HCT116 (cell line): ENCODE data around the gene ZBTB5. TPM values are rescaled to one million over a fixed set of nuclear protein-coding genes. Genes with fewer than 3 reads are reported as not detected.

ENCODE experiments used
- ATAC-seq: fragments of 200-7000 bp; cut with Tn5 transposase; 2 replicates; pipeline ENCODE4 v1.9.1; 2020; ENCODE audit warnings: mild to moderate bottlenecking, moderate library complexity
- BruUV-seq: library from RNA; stranded (reverse); fragments of 400-500 nt; replicated peaks from 2 replicates; lab custom pipeline; 2021; lab: Mats Ljungman, UMichigan
- CTCF ChIA-PET: fragments of 300-600 bp; sonication (Branson Sonifier 250); formaldehyde crosslinking; loops from one replicate; lab custom pipeline; 2021; ENCODE audit warnings: antibody characterized with exemption; lab: Charles Lee
- POLR2A ChIA-PET: fragments of 300-600, 350-600 bp; sonication (Branson Sonifier 250); formaldehyde crosslinking; loops from one replicate; lab custom pipeline; 2021; ENCODE audit warnings: antibody characterized with exemption; lab: Charles Lee
- RAD21 ChIA-PET, 2 experiments: fragments of 300-600 bp; sonication (Branson Sonifier 250); formaldehyde crosslinking; loops; one replicate each; lab custom pipeline; 2023; ENCODE audit warnings: low total read pairs in 2 of 2; ENCODE audit not compliant: uncharacterized antibody in 2 of 2, unreplicated experiment in 2 of 2, low non-redundant PET in 1 of 2; lab: Charles Lee
- DNase-seq: peaks from one replicate; pipeline ENCODE4 v3.0.0-alpha.2; 2010; ENCODE audit warnings: low read depth, low spot score
- H2AFZ ChIP-seq: fragments of 200-600 bp; shearing (Covaris generic), sonication (generic); 2 replicates; pipeline ENCODE4 v1.6.1; 2017; ENCODE audit warnings: low read depth, mixed run types, mixed read lengths, antibody characterized with exemption, low read length; ENCODE audit not compliant: poor library complexity, severe bottlenecking
- H3K27ac ChIP-seq: 2 replicates; pipeline ENCODE4 v1.5.1; 2012; ENCODE audit warnings: low read depth, low read length
- H3K27me3 ChIP-seq: fragments of 200-600 bp; sonication (generic); 2 replicates; pipeline ENCODE4 v1.6.1; 2016; ENCODE audit warnings: mixed run types, low read length, mixed read lengths; ENCODE audit not compliant: insufficient read depth
- H3K36me3 ChIP-seq, 2 experiments: fragments of 200-500 bp in 1 of 2; fragments of 200-600 bp in 1 of 2; sonication (Bioruptor generic) in 1 of 2; sonication (generic) in 1 of 2; 2 replicates each; pipeline versions ENCODE4 v1.5.1 to v1.6.1; 2014 to 2016; ENCODE audit warnings: low read length in 2 of 2, inconsistent platforms in 1 of 2, mixed read lengths in 1 of 2, mixed run types in 1 of 2; ENCODE audit not compliant: insufficient read depth in 2 of 2, control insufficient read depth in 1 of 2
- H3K4me1 ChIP-seq, 2 experiments: fragments of 200-600 bp in 1 of 2; sonication (generic) in 1 of 2; 2 replicates each; pipeline versions ENCODE4 v1.5.1 to v1.6.1; 2012 to 2017; ENCODE audit warnings: low read length in 2 of 2, inconsistent platforms in 1 of 2, mild to moderate bottlenecking in 1 of 2, mixed read lengths in 1 of 2, mixed run types in 1 of 2, moderate library complexity in 1 of 2; ENCODE audit not compliant: insufficient read depth in 2 of 2, control insufficient read depth in 1 of 2
- H3K4me2 ChIP-seq: fragments of 200-600 bp; sonication (generic); 2 replicates; pipeline ENCODE4 v1.6.1; 2017; ENCODE audit warnings: mixed run types, low read length, mixed read lengths
- H3K4me3 ChIP-seq, 2 experiments: fragments of 200-600 bp in 1 of 2; sonication (generic) in 1 of 2; replicated peaks in 1 of 2; 2 replicates each; pipeline ENCODE4 v1.5.1; 2011 to 2016; ENCODE audit warnings: low read length in 2 of 2, control low read depth in 1 of 2, low read depth in 1 of 2, mild to moderate bottlenecking in 1 of 2, mixed read lengths in 1 of 2, mixed run types in 1 of 2
- H3K79me2 ChIP-seq: fragments of 200-600 bp; sonication (generic); 2 replicates; pipeline ENCODE4 v1.6.1; 2017; ENCODE audit warnings: mild to moderate bottlenecking, mixed run types, low read length, moderate library complexity, mixed read lengths; ENCODE audit not compliant: insufficient read depth
- H3K9ac ChIP-seq: fragments of 200-600 bp; sonication (generic); 2 replicates; pipeline ENCODE4 v1.6.1; 2016; ENCODE audit warnings: low read length, mixed read lengths
- H3K9me2 ChIP-seq: fragments of 200-600 bp; sonication (generic), shearing (Covaris generic); 2 replicates; pipeline ENCODE4 v1.6.1; 2017; ENCODE audit warnings: mixed run types, mild to moderate bottlenecking, moderate library complexity; ENCODE audit not compliant: insufficient read depth
- H3K9me3 ChIP-seq, 2 experiments: fragments of 200-500 bp in 1 of 2; fragments of 200-600 bp in 1 of 2; sonication (Bioruptor generic) in 1 of 2; sonication (generic) in 1 of 2; 2 replicates each; pipeline ENCODE4 v1.6.1; 2014 to 2017; ENCODE audit warnings: low read length in 2 of 2, mixed read lengths in 2 of 2, inconsistent platforms in 1 of 2, low read depth in 1 of 2, mild to moderate bottlenecking in 1 of 2, mixed run types in 1 of 2, moderate library complexity in 1 of 2; ENCODE audit not compliant: control insufficient read depth in 1 of 2, insufficient read depth in 1 of 2
- H4K20me1 ChIP-seq: fragments of 200-600 bp; sonication (generic), shearing (Covaris generic); 2 replicates; pipeline ENCODE4 v1.6.1; 2017; ENCODE audit warnings: mixed run types, mild to moderate bottlenecking, moderate library complexity; ENCODE audit not compliant: insufficient read depth
- CTCF ChIP-seq, 3 experiments: fragments of 200-600 bp in 1 of 3; sonication (generic) in 1 of 3; IDR thresholded peaks in 2 of 3; conservative IDR thresholded peaks in 1 of 3; 2 replicates each; pipeline ENCODE4 v1.5.1; 2012 to 2017; ENCODE audit warnings: low read depth in 2 of 3, low read length in 2 of 3, antibody characterized with exemption in 1 of 3, borderline replicate concordance in 1 of 3, control low read depth in 1 of 3, mild to moderate bottlenecking in 1 of 3, mixed read lengths in 1 of 3, mixed run types in 1 of 3, moderate library complexity in 1 of 3; ENCODE audit not compliant: insufficient read depth in 1 of 3
- POLR2A ChIP-seq: IDR thresholded peaks from 2 replicates; pipeline ENCODE4 v1.7.0; 2011; ENCODE audit warnings: borderline replicate concordance; ENCODE audit not compliant: insufficient read depth, insufficient read length; ENCODE audit errors: extremely low read depth
- RAD21 ChIP-seq: IDR thresholded peaks from 2 replicates; pipeline ENCODE4 v1.6.1; 2012; ENCODE audit warnings: low read depth, mild to moderate bottlenecking
- ZBTB33 ChIP-seq: IDR thresholded peaks from 2 replicates; pipeline ENCODE4 v1.6.1; 2011; ENCODE audit warnings: mild to moderate bottlenecking, low read length, moderate library complexity; ENCODE audit not compliant: insufficient replicate concordance; ENCODE audit errors: extremely low read depth
- intact Hi-C: fragments of 100-400 bp; cut with micrococcal nuclease; formaldehyde crosslinking; loops from 2 replicates; pipeline ENCODE4 v1.10.0; 2022
- total RNA-seq: library from RNA; stranded (reverse); gene quantifications from one replicate; pipeline ENCODE4 v1.2.1, GENCODE V29; 2021; ENCODE audit not compliant: unreplicated experiment

ZBTB5 gene
- total RNA-seq, 1 experiment from 2014 or later: 22.3 TPM

GRCh38 chr9:37410969-37411785, 54.1 kb downstream of the ZBTB5 start:
- H3K4me2 ChIP-seq: no peak overlapping the region
- CTCF ChIA-PET: interaction anchor here (0.8 to 2.3 kb wide), 6 partner anchors 11 to 538 kb away, joined by 3 to 35 read pairs (median 4); partner anchors contain the start of gene GRHPR
- peak; percentile 35 to 44 (median 41); a peak in 5 of 6 replicates for TF ChIP-seq CTCF (IDR thresholded peaks at IDR 0.05 in 2 of 3, conservative IDR thresholded peaks at IDR 0.05 in 1 of 3; ENCODE audit: borderline replicate concordance in 1 of 3, insufficient read depth in 1 of 3, low read depth in 2 of 3, low read length in 2 of 3)
- TF ChIP-seq POLR2A: no peak
- no peak for TF ChIP-seq ZBTB33
- peak; percentile 53 for TF ChIP-seq RAD21
- no peak overlapping the region for H2AFZ ChIP-seq
- no peak overlapping the region for H3K4me3 ChIP-seq
- ATAC-seq (peak; percentile 51), DNase-seq (no peak)
- no peaks in the 10 kb centered on the region for H3K9me3 ChIP-seq
- no TSS peak for BruUV-seq
- H3K36me3 ChIP-seq: no peaks in the 10 kb centered on the region
- H3K4me1 ChIP-seq: peaks cover 0 to 25% of the 10 kb centered on the region in 2 experiments; a peak in 3 of 4 replicates
- intact Hi-C loops: loop anchor here (1.0 kb wide), 1 partner anchor 415 kb away; no protein-coding TSS in a partner anchor
- H4K20me1 ChIP-seq: no peaks in the 10 kb centered on the region
- RAD21 ChIA-PET: interaction anchor here in 1 of 2 experiments (0.5 to 1.4 kb wide), 2 partner anchors 212 to 415 kb away, joined by 3 read pairs; no protein-coding TSS in a partner anchor
- POLR2A ChIA-PET: interaction anchor here (1.4 kb wide), 1 partner anchor 11 kb away, joined by 4 read pairs; the partner anchor contains the start of gene GRHPR
- H3K27ac ChIP-seq: no peak overlapping the region
- no peaks in the 10 kb centered on the region for H3K9me2 ChIP-seq
- H3K9ac ChIP-seq: no peak overlapping the region
- no peaks in the 10 kb centered on the region for H3K79me2 ChIP-seq
- no peaks in the 10 kb centered on the region for H3K27me3 ChIP-seq
